HUES64 (cell line): ENCODE results near the gene NAALADL1.
"Not testable (repeated sequence)": the region's sequence is repeated elsewhere in the genome, so short reads cannot be mapped to it uniquely, and the experiment has no call there.

Experiments used
- H3K27ac ChIP-seq: 2 replicates; pipeline ENCODE4 v1.7.0; 2013; ENCODE audit warnings: low read depth, low read length, inconsistent platforms
- H3K27me3 ChIP-seq: 2 replicates; pipeline ENCODE4 v1.6.1; 2013; ENCODE audit warnings: mild to moderate bottlenecking, low read length; ENCODE audit not compliant: insufficient read depth
- H3K36me3 ChIP-seq: 2 replicates; pipeline ENCODE4 v1.6.1; 2013; ENCODE audit warnings: mild to moderate bottlenecking, low read length; ENCODE audit not compliant: insufficient read depth
- H3K4me1 ChIP-seq: 2 replicates; pipeline ENCODE4 v1.6.1; 2013; ENCODE audit warnings: mild to moderate bottlenecking, low read length, moderate library complexity; ENCODE audit not compliant: insufficient read depth
- H3K4me3 ChIP-seq: 2 replicates; pipeline ENCODE4 v1.5.1; 2013; ENCODE audit warnings: mild to moderate bottlenecking, low read length, moderate library complexity
- H3K9ac ChIP-seq: 2 replicates; pipeline ENCODE4 v1.6.1; 2013; ENCODE audit warnings: mild to moderate bottlenecking, low read depth, low read length
- H3K9me3 ChIP-seq: 2 replicates; pipeline ENCODE4 v1.6.1; 2013; ENCODE audit warnings: low read depth, low read length; ENCODE audit not compliant: insufficient read depth
- WGBS: fragments of 150-250, 120-280 bp; methylation state at CpG from one replicate; pipeline ENCODE4 v1.1.7; 2013; ENCODE audit warnings: missing lambda C conversion rate; 5-methylcytosine and 5-hydroxymethylcytosine counted together

The NAALADL1 gene

DNA sequence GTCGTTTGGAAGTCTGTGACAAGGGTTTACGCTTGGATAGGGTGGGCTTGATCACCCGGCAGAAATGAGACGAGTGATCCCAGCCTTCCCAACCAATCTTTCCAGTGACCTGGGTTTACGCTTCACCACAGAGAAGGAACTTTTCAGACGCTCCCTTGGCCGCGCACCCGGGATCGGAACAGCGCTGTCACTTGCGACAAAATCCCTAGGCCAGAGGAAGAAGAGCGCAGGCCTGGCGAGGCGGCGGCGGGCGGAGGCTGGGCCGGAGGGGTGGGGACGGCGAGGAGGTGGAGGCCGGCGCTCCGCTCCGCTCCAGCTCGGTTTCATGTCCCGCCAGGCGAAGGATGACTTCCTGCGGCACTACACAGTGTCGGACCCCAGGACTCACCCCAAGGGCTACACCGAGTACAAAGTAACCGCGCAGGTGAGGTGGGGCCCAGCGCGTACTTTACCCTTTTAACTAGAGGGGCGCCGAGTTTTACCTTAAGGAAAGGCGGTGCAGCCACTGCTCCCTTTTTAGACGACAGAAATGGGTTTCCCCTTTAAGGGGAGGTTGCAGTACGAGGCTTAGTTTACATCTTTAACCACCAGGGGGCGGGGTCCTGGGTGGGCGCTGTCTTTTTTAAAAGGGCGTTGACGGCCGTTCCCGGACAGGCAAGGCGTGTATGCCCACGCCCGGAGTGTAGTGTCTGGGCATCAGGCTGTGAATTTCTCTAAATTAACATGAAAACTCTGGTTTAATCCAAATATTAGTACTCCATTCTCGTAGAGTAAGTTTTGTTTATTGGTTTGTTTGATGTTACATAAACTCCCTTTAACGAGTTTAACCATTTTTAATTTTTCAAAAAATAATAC lies 30.9 kb downstream of the NAALADL1 start, which contains the start of gene SNX15:
Gene SNX15, plus strand, starts transcription at position 227 of the 855 bp plus-strand sequence. Its CDS starts 99 bp downstream, at position 326.
- Histone ChIP-seq H3K9ac (peak within 1 kb of the TSS; percentile 70), H3K36me3 (no peaks in the 10 kb centered on the region), H3K9me3 (no peaks in the 10 kb centered on the region), H3K4me1 (peaks cover 3% of the 10 kb centered on the region; the same call in 1 of the 2 replicates), H3K27me3 (no peaks in the 10 kb centered on the region), H3K27ac (peak within 1 kb of the TSS; percentile 62), H3K4me3 (peak within 1 kb of the TSS; percentile 69)
- WGBS = 1% methylated on average over 49 of the region's 51 CpGs

DNA sequence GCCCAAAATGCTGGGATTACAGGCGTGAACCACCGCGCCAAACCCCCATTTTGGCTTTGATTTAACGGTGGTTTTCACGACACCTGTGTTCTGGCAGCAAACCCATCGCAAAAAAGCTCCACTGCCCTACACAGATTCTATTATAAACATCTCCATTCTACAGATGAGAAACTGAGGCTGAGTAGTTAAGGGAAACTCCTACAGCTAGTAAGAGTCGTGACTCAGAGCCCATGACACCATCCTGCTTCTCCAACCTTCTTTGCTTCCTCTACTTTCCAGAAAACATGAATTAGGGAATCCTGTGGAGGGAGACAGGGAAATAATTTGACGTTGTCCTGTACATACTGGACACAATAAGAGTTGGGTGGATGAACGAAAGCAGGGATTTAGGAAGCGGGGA lies 31.5 kb downstream of the NAALADL1 start:
- H3K4me1 ChIP-seq = peaks cover 3% of the 10 kb centered on the region; the same call in 1 of the 2 replicates
- H3K27me3 ChIP-seq = no peaks in the 10 kb centered on the region
- peak overlapping the region; percentile 45; the same call in 1 of the 2 replicates for H3K9ac ChIP-seq
- WGBS = 58% methylated on average over 10 of the region's 10 CpGs
- no peaks in the 10 kb centered on the region for H3K9me3 ChIP-seq
- peak overlapping the region; percentile 69 for H3K4me3 ChIP-seq
- no peak overlapping the region for H3K27ac ChIP-seq
- H3K36me3 ChIP-seq = peaks cover 4% of the 10 kb centered on the region; the same call in 1 of the 2 replicates

DNA sequence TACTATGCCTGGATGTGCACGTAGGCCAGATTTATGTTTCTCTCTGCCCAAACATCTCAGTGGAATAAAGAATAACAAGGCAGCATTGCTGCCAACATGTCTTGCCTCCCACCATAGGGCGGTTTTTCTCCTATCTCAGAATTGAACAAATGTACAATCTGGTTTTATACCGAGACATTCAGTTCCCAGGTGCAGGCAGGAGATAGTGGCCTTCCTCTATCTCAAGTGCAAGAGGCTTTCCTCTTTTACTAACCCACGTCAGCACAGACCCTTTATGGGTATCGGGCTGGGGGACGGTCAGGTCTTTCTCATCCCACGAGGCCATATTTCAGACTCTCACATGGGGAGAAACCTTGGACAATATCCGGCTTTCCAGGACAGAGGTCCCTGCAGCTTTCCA lies 34.9 kb downstream of the NAALADL1 start:
- not testable (repeated sequence) for H3K4me1 ChIP-seq, H3K4me3 ChIP-seq, H3K9me3 ChIP-seq, H3K27me3 ChIP-seq, H3K9ac ChIP-seq, H3K27ac ChIP-seq
- peaks cover 28% of the 10 kb centered on the region for H3K36me3 ChIP-seq
- 94% methylated on average over 8 of the region's 8 CpGs for WGBS

DNA sequence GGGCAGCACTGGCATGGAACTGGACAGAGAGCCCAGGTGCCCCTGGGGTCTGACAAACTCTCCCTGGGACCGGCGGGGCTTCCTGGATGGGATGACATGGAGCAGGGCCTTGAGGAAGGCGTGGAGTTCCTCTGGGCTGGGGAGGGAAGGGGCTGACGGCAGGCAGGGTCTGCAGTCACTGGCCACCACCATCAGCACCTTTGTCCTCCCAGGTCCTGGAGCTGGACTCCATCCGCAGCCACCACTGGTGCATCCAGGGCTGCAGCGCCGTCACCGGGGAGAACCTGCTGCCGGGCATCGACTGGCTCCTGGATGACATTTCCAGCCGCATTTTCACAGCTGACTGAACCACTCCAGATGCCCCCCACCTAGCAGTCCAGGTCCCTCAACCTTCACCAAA lies 36.8 kb downstream of the NAALADL1 start:
- peaks cover 39% of the 10 kb centered on the region for H3K36me3 ChIP-seq

GRCh38 chr11:65021003-65021402 lies 37.4 kb downstream of the NAALADL1 start:
- H3K36me3 ChIP-seq = peaks cover 39% of the 10 kb centered on the region
- no peaks in the 10 kb centered on the region for H3K4me1 ChIP-seq
- 93% methylated on average over 3 of the region's 3 CpGs for WGBS

More for the DNA sequence above, 36.8 kb downstream of the NAALADL1 start:
- Histone ChIP-seq H3K9me3 (no peaks in the 10 kb centered on the region), H3K9ac (no peak overlapping the region), H3K27me3 (no peaks in the 10 kb centered on the region), H3K4me1 (no peaks in the 10 kb centered on the region), H3K27ac (no peak overlapping the region), H3K4me3 (no peak overlapping the region)
- WGBS = 97% methylated on average over 11 of the region's 11 CpGs

GRCh38 chr11:65019824-65020223 lies 38.5 kb downstream of the NAALADL1 start:
- Histone ChIP-seq H3K9ac (no peak overlapping the region), H3K36me3 (peaks cover 39% of the 10 kb centered on the region), H3K9me3 (no peaks in the 10 kb centered on the region), H3K27ac (no peak overlapping the region), H3K4me1 (no peaks in the 10 kb centered on the region), H3K4me3 (no peak overlapping the region), H3K27me3 (no peaks in the 10 kb centered on the region)
- 91% methylated on average over 7 of the region's 7 CpGs for whole genome bisulfite sequencing

More at GRCh38 chr11:65021003-65021402, 37.4 kb downstream of the NAALADL1 start:
- no peak overlapping the region for H3K4me3 ChIP-seq
- no peak overlapping the region for H3K27ac ChIP-seq
- H3K9me3 ChIP-seq = no peaks in the 10 kb centered on the region
- no peaks in the 10 kb centered on the region for H3K27me3 ChIP-seq
- no peak overlapping the region for H3K9ac ChIP-seq

DNA sequence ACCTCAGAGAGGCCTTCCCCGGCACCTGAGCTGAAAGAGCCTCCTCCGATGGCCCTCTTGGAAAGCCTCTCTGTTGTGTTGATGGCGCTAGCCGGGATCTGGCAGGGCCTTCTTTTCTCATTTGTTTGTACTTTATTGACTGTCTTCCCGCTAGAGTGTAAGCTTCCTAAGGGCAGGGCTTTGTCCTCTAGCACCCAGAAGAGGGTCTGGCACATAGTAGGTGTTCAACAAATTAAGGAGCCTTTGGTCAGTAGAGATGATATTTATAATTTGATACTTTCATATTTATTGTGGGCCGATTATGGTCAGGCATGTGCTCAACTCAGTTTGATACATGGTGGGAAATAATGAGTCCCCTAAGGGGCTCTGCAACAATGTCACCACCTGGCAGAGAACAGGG lies 40.4 kb downstream of the NAALADL1 start:
- Histone ChIP-seq H3K27ac (no peak overlapping the region), H3K9ac (no peak overlapping the region), H3K36me3 (peaks cover 39% of the 10 kb centered on the region), H3K4me1 (peaks cover 4% of the 10 kb centered on the region; the same call in 1 of the 2 replicates), H3K27me3 (no peaks in the 10 kb centered on the region), H3K4me3 (no peak overlapping the region), H3K9me3 (no peaks in the 10 kb centered on the region)
- 94% methylated on average over 6 of the region's 6 CpGs for WGBS

DNA sequence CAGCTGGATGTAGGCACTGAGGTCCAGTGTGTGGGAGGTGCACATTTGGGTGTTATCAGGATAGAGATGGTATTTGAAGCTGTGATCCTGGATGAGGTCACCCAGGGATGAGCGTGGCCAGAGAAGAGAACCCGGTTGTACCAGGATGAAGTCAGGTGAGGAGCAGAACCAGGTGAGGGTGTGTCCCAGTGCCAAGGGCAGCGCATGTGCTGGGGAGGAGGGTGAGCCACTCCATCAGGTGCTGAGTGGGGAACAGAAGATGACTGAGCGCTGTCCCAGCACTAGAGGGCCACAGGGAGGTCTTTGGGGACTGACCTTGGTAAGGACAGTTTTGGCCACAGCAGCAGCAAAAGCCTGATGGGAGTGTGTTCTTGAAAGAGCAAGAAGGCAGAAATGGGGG lies 41.6 kb downstream of the NAALADL1 start:
- Histone ChIP-seq H3K4me3 (no peak overlapping the region), H3K9me3 (no peaks in the 10 kb centered on the region), H3K36me3 (peaks cover 34% of the 10 kb centered on the region), H3K4me1 (peaks cover 4% of the 10 kb centered on the region; the same call in 1 of the 2 replicates), H3K27me3 (no peaks in the 10 kb centered on the region), H3K9ac (no peak overlapping the region), H3K27ac (no peak overlapping the region)
- 89% methylated on average over 4 of the region's 4 CpGs for WGBS

DNA sequence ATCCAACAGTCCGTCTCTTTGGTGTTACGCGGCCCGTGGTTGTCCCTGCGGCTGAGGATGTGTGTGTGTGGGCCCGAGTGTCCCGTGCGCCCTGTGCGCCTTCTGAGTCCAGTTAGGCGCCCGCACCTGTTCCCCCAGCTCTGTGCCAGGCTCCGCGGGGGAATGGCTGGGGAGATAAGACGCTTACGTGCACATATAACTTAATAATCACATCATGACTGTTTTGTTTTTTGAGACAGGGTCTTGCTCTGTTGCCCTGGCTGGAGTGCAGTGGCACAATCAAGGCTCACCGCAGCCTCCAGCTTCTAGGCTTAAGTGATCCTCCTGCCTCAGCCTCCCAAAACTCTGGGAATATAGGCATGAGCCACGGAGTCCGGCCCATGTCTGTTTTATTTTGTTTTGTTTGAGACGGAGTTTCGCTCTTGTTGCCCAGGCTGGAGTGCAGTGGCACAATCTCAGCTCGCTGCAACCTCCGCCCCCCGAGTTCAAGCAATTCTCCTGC lies 43.6 kb downstream of the NAALADL1 start:
- Histone ChIP-seq H3K9ac (peak overlapping the region; percentile 83), H3K4me3 (peak overlapping the region; percentile 77), H3K9me3 (no peaks in the 10 kb centered on the region), H3K36me3 (peaks cover 21% of the 10 kb centered on the region), H3K27me3 (no peaks in the 10 kb centered on the region), H3K27ac (peak overlapping the region; percentile 97; the same call in 1 of the 2 replicates), H3K4me1 (peaks cover 4% of the 10 kb centered on the region; the same call in 1 of the 2 replicates)
- 43% methylated on average over 23 of the region's 23 CpGs for WGBS

DNA sequence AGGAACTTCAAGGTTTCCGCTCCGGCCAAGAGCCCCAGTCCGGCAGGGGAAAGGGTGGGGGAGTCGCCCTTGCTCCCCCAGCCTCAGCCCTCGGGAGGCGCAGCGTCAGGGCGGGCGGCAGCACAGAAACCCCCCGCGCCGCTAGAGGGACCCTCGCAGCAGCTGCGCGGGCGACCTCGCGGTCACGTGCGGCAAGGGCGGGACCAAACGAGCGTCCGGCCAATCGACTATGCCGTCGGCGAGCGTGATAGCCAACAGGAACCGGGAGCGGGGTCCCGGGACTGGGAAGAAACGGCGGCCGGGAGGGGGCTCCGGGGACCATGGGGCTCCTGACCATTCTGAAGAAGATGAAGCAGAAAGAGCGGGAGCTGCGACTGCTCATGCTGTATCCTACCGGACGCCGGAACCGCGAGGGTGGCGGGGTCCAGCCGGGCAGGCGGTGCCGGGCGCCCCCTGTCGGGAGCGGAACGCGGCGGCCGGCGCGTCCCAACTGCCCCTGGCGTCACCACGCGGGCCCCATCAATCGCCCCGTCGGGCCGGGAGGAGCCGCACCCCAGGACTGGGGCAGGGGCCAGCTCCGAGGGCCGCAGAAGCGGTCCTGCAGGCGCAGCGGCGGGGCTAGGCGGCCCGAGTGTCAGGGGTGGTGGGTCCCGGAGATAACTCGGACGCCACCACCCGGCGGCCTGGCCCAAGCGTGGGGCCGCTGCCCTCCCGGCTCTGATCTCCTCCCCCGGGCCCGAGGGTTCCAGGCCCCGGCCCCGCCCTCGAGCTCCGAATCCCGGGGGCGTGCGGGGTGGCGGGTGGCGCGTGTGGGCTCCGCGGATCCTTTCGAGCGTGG lies 44.2 kb downstream of the NAALADL1 start, which contains the start of gene ARL2:
Gene ARL2, plus strand, starts transcription at position 273 of the 838 bp plus-strand sequence. Its CDS starts 48 bp downstream, at position 321.
- Histone ChIP-seq H3K4me3 (peak within 1 kb of the TSS; percentile 77), H3K4me1 (peaks cover 4% of the 10 kb centered on the region; the same call in 1 of the 2 replicates), H3K9ac (peak within 1 kb of the TSS; percentile 83), H3K27me3 (no peaks in the 10 kb centered on the region), H3K27ac (peak within 1 kb of the TSS; percentile 97), H3K9me3 (no peaks in the 10 kb centered on the region), H3K36me3 (peaks cover 16% of the 10 kb centered on the region)
- WGBS = under 1% methylated on average over 96 of the region's 96 CpGs
